ENCODE data around the gene PRSS57.

The PRSS57 gene

GRCh38 chr19:722553-723101 lies 27.4 kb upstream of the PRSS57 start:
- DNase-seq (ENCODE audit: low spot score), result no peak
- no peak overlapping the region for H3K4me3 ChIP-seq
- H3K27ac ChIP-seq, result peak overlapping the region in 1 of 2 donors; percentile 49
- TF ChIP-seq CTCF (IDR thresholded peaks at IDR 0.05), result no peak

GRCh38 chr19:720345-721160 lies 25.3 kb upstream of the PRSS57 start:
- H3K27ac ChIP-seq, result peak overlapping the region; percentile 7 to 83
- no peak for TF ChIP-seq CTCF (IDR thresholded peaks at IDR 0.05)
- DNase-seq (ENCODE audit: low spot score), result no peak
- peak overlapping the region; percentile 49 for H3K4me3 ChIP-seq

GRCh38 chr19:719636-720344 lies 24.5 kb upstream of the PRSS57 start:
- no peak for DNase-seq (ENCODE audit: low spot score)
- peak overlapping the region; percentile 49 for H3K4me3 ChIP-seq
- no peak for TF ChIP-seq CTCF (IDR thresholded peaks at IDR 0.05)
- peak overlapping the region in 1 of 2 donors; percentile 83 for H3K27ac ChIP-seq

- peak overlapping the region in 1 of 2 donors; percentile 83 for H3K27ac ChIP-seq
- DNase-seq (ENCODE audit: low spot score), result no peak
- no peak for TF ChIP-seq CTCF (IDR thresholded peaks at IDR 0.05)
- H3K4me3 ChIP-seq, result peak overlapping the region; percentile 49
Measured at GRCh38 chr19:718991-719512, 23.8 kb upstream of the PRSS57 start.

- Histone ChIP-seq H3K4me3 (peak overlapping the region; percentile 49), H3K27ac (peak overlapping the region in 1 of 2 donors; percentile 83)
- no peak for TF ChIP-seq CTCF (IDR thresholded peaks at IDR 0.05)
- DNase-seq (ENCODE audit: low spot score), result no peak
Measured at GRCh38 chr19:718251-718951, 23.1 kb upstream of the PRSS57 start.

GRCh38 chr19:715347-715746 lies 20.1 kb upstream of the PRSS57 start:
- no peak overlapping the region for H3K27ac ChIP-seq
- H3K4me3 ChIP-seq, result no peak overlapping the region
- DNase-seq (ENCODE audit: low spot score), result no peak

More at GRCh38 chr19:715347-715746, 20.1 kb upstream of the PRSS57 start:
- no peak for TF ChIP-seq CTCF (IDR thresholded peaks at IDR 0.05)

Data from coronary artery (tissue), 2 donors.